GM23338 (cell line): ENCODE data around the gene KIAA0753. TPM values are rescaled to one million over a fixed set of nuclear protein-coding genes. Genes with fewer than 3 reads are reported as not detected.

Experiments
- ATAC-seq: fragments of 200-7000 bp; cut with Tn5 transposase; 3 replicates; pipeline ENCODE4 v1.9.1; 2020
- DNase-seq: peaks from one replicate; pipeline ENCODE4 v3.0.0-alpha.2; 2015; ENCODE audit warnings: low spot score
- H2AFZ ChIP-seq: fragments of 200-600 bp; sonication (generic); 2 replicates; pipeline ENCODE4 v1.8.0; 2016; ENCODE audit warnings: antibody characterized with exemption, mild to moderate bottlenecking, moderate library complexity
- H3F3A ChIP-seq: fragments of 200-600 bp; sonication (generic); replicated peaks from 2 replicates; pipeline ENCODE4 v1.8.0; 2017; ENCODE audit warnings: antibody characterized with exemption, mixed run types, low read depth
- H3K27ac ChIP-seq: fragments of 200-600 bp; sonication (generic); 2 replicates; pipeline ENCODE4 v1.6.1; 2016; ENCODE audit warnings: low read depth
- H3K27me3 ChIP-seq: fragments of 200-600 bp; sonication (generic); 2 replicates; pipeline ENCODE4 v1.8.0; 2016; ENCODE audit warnings: mild to moderate bottlenecking, mixed run types, moderate library complexity; ENCODE audit not compliant: insufficient read depth
- H3K36me3 ChIP-seq: fragments of 200-600 bp; sonication (generic); 2 replicates; pipeline ENCODE4 v1.8.0; 2016; ENCODE audit warnings: mild to moderate bottlenecking; ENCODE audit not compliant: insufficient read depth
- H3K4me1 ChIP-seq: fragments of 200-600 bp; sonication (generic); 2 replicates; pipeline ENCODE4 v1.8.0; 2016; ENCODE audit warnings: mild to moderate bottlenecking, moderate library complexity; ENCODE audit not compliant: insufficient read depth
- H3K4me2 ChIP-seq: fragments of 200-600 bp; sonication (generic); 2 replicates; pipeline ENCODE4 v1.7.1; 2017; ENCODE audit warnings: mixed run types
- H3K4me3 ChIP-seq: fragments of 200-600 bp; sonication (generic); 2 replicates; pipeline ENCODE4 v1.6.1; 2016; ENCODE audit warnings: mixed run types
- H3K79me2 ChIP-seq: fragments of 200-600 bp; sonication (generic); replicated peaks from 2 replicates; pipeline ENCODE4 v1.8.0; 2017; ENCODE audit warnings: mild to moderate bottlenecking; ENCODE audit not compliant: insufficient read depth
- H3K9me2 ChIP-seq: fragments of 200-600 bp; sonication (generic); 2 replicates; pipeline ENCODE4 v1.8.0; 2017; ENCODE audit not compliant: insufficient read depth
- H4K20me1 ChIP-seq: fragments of 200-600 bp; sonication (generic); replicated peaks from 2 replicates; pipeline ENCODE4 v1.8.0; 2017; ENCODE audit warnings: mild to moderate bottlenecking; ENCODE audit not compliant: insufficient read depth
- H3K27ac Mint-ChIP-seq: 2 replicates; pipeline ENCODE4 v1.8.0; 2020; ENCODE audit warnings: inconsistent platforms, mild to moderate bottlenecking, moderate library complexity, mixed read lengths
- H3K27me3 Mint-ChIP-seq: 3 replicates; pipeline ENCODE4 v1.8.0; 2022; ENCODE audit warnings: low read depth, mild to moderate bottlenecking, moderate library complexity, mixed read lengths, inconsistent platforms; ENCODE audit not compliant: insufficient read depth, poor library complexity
- H3K36me3 Mint-ChIP-seq: 3 replicates; pipeline ENCODE4 v1.8.0; 2021; ENCODE audit warnings: low read depth, mild to moderate bottlenecking, inconsistent platforms, moderate library complexity, mixed read lengths
- H3K4me1 Mint-ChIP-seq: 3 replicates; pipeline ENCODE4 v1.8.0; 2020; ENCODE audit warnings: mild to moderate bottlenecking, inconsistent platforms, mixed read lengths
- H3K4me3 Mint-ChIP-seq: 3 replicates; pipeline ENCODE4 v1.8.0; 2021; ENCODE audit warnings: moderate library complexity, mild to moderate bottlenecking, inconsistent platforms, mixed read lengths
- H3K9me3 Mint-ChIP-seq: 3 replicates; pipeline ENCODE4 v1.8.0; 2020; ENCODE audit warnings: moderate library complexity, mild to moderate bottlenecking, inconsistent platforms, mixed read lengths
- CREB1 ChIP-seq: fragments of 250-450 bp; sonication (Bioruptor Pico); IDR thresholded peaks from 2 replicates; pipeline ENCODE4 v1.5.0; 2020; ENCODE audit warnings: low read depth, mild to moderate bottlenecking, moderate library complexity
- EZH2 ChIP-seq: fragments of 200-600 bp; sonication (generic); IDR thresholded peaks from one replicate; pipeline ENCODE4 v1.8.0; 2017; ENCODE audit warnings: antibody characterized with exemption, mild to moderate bottlenecking, low read depth; ENCODE audit not compliant: unreplicated experiment
- JUNB ChIP-seq: IDR thresholded peaks from one replicate; pipeline ENCODE4 v1.6.1; 2016; ENCODE audit warnings: antibody characterized with exemption; ENCODE audit not compliant: unreplicated experiment
- NANOG ChIP-seq: IDR thresholded peaks from 2 replicates; pipeline ENCODE4 v1.6.1; 2016; ENCODE audit warnings: antibody characterized with exemption, borderline replicate concordance
- POLR2AphosphoS5 ChIP-seq: IDR thresholded peaks from 2 replicates; pipeline ENCODE4 v1.6.1; 2016; ENCODE audit warnings: antibody characterized with exemption, low read depth
- STAT1 ChIP-seq: IDR thresholded peaks from one replicate; pipeline ENCODE4 v1.6.1; 2016; ENCODE audit warnings: antibody characterized with exemption; ENCODE audit not compliant: unreplicated experiment
- ZNF114 ChIP-seq: fragments of 250-450 bp; sonication (Bioruptor Pico); IDR thresholded peaks from 2 replicates; pipeline ENCODE4 v1.5.0; 2020; ENCODE audit warnings: mild to moderate bottlenecking, moderate library complexity
- polyA plus RNA-seq: library from polyadenylated mRNA; unstranded; fragments of >200 nt; fragmentation: Nextera tagmentation; extraction: Ambion mirVana; gene quantifications from 2 replicates; pipeline ENCODE4 v1.2.1, GENCODE V29; 2016
- total RNA-seq: library from RNA; depleted of rRNA; stranded (reverse); fragments of >200 nt; shearing (Covaris generic); gene quantifications from 2 replicates; pipeline ENCODE4 v1.2.3, GENCODE V29; 2014
- TF ChIP-seq, protein P1 (sequence below): fragments of 250-450 bp; sonication (Bioruptor Pico); IDR thresholded peaks from 2 replicates; pipeline ENCODE4 v1.5.0; 2020; ENCODE audit warnings: mild to moderate bottlenecking, moderate library complexity
- TF ChIP-seq, protein P2 (sequence below), 2 experiments: fragments of 200-600 bp in 1 of 2; sonication (generic) in 1 of 2; conservative IDR thresholded peaks; 2 replicates each; pipeline versions ENCODE4 v1.5.1 to v1.6.1; 2016 to 2017; ENCODE audit warnings: antibody characterized with exemption in 2 of 2, low read depth in 2 of 2, mild to moderate bottlenecking in 2 of 2, moderate library complexity in 1 of 2

Gene KIAA0753
- total and polyA plus RNA-seq, 2 experiments from 2014 or later: 6.0 to 27.8 TPM

DNA sequence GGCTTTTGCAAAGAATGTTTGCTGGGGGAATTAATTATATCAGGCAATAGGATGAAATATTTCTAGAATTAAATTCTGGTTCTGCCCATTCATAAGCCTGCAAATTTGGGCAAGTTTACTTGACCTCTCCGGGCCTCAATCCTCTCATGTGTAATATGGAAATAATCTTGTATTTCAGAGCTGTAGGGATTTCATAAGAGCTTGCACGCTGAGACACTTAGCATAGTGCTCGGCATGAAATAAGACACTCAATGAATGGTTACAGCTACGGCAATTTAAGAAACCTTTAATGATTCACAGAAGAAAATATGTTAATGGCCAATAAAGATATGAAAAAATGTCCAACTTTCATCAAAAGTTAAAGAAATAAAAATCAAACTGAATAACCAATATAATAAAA lies 43.6 kb downstream of the KIAA0753 start:
- Mint-ChIP-seq H3K4me1 (peaks cover 4% of the 10 kb centered on the region; the same call in 2 of the 3 replicates), H3K9me3 (no peaks in the 10 kb centered on the region), H3K36me3 (peaks cover 51% of the 10 kb centered on the region), H3K4me3 (no peak overlapping the region), H3K27me3 (peaks cover 4% of the 10 kb centered on the region), H3K27ac (no peak overlapping the region)
- no peaks in the 10 kb centered on the region for H3K27me3 ChIP-seq
- H4K20me1 ChIP-seq: no peaks in the 10 kb centered on the region
- no peaks in the 10 kb centered on the region for H3F3A ChIP-seq
- H3K4me1 ChIP-seq: no peaks in the 10 kb centered on the region
- no peak overlapping the region for H3K27ac ChIP-seq
- ATAC-seq (no peak), DNase-seq (no peak)
- no peaks in the 10 kb centered on the region for H3K9me2 ChIP-seq
- H3K79me2 ChIP-seq: no peaks in the 10 kb centered on the region
- H3K36me3 ChIP-seq: peaks cover 28% of the 10 kb centered on the region
- H3K4me3 ChIP-seq: no peak overlapping the region
- TF ChIP-seq JUNB: no peak
- no peak for TF ChIP-seq CREB1 (CRISPR knock-in tag)
- TF ChIP-seq, protein P1, sequence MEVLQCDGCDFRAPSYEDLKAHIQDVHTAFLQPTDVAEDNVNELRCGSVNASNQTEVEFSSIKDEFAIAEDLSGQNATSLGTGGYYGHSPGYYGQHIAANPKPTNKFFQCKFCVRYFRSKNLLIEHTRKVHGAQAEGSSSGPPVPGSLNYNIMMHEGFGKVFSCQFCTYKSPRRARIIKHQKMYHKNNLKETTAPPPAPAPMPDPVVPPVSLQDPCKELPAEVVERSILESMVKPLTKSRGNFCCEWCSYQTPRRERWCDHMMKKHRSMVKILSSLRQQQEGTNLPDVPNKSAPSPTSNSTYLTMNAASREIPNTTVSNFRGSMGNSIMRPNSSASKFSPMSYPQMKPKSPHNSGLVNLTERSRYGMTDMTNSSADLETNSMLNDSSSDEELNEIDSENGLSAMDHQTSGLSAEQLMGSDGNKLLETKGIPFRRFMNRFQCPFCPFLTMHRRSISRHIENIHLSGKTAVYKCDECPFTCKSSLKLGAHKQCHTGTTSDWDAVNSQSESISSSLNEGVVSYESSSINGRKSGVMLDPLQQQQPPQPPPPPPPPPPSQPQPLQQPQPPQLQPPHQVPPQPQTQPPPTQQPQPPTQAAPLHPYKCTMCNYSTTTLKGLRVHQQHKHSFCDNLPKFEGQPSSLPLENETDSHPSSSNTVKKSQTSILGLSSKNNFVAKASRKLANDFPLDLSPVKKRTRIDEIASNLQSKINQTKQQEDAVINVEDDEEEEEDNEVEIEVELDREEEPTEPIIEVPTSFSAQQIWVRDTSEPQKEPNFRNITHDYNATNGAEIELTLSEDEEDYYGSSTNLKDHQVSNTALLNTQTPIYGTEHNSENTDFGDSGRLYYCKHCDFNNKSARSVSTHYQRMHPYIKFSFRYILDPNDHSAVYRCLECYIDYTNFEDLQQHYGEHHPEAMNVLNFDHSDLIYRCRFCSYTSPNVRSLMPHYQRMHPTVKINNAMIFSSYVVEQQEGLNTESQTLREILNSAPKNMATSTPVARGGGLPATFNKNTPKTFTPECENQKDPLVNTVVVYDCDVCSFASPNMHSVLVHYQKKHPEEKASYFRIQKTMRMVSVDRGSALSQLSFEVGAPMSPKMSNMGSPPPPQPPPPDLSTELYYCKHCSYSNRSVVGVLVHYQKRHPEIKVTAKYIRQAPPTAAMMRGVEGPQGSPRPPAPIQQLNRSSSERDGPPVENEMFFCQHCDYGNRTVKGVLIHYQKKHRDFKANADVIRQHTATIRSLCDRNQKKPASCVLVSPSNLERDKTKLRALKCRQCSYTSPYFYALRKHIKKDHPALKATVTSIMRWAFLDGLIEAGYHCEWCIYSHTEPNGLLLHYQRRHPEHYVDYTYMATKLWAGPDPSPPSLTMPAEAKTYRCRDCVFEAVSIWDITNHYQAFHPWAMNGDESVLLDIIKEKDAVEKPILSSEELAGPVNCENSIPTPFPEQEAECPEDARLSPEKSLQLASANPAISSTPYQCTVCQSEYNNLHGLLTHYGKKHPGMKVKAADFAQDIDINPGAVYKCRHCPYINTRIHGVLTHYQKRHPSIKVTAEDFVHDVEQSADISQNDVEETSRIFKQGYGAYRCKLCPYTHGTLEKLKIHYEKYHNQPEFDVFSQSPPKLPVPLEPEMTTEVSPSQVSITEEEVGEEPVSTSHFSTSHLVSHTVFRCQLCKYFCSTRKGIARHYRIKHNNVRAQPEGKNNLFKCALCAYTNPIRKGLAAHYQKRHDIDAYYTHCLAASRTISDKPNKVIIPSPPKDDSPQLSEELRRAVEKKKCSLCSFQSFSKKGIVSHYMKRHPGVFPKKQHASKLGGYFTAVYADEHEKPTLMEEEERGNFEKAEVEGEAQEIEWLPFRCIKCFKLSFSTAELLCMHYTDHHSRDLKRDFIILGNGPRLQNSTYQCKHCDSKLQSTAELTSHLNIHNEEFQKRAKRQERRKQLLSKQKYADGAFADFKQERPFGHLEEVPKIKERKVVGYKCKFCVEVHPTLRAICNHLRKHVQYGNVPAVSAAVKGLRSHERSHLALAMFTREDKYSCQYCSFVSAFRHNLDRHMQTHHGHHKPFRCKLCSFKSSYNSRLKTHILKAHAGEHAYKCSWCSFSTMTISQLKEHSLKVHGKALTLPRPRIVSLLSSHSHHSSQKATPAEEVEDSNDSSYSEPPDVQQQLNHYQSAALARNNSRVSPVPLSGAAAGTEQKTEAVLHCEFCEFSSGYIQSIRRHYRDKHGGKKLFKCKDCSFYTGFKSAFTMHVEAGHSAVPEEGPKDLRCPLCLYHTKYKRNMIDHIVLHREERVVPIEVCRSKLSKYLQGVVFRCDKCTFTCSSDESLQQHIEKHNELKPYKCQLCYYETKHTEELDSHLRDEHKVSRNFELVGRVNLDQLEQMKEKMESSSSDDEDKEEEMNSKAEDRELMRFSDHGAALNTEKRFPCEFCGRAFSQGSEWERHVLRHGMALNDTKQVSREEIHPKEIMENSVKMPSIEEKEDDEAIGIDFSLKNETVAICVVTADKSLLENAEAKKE (CRISPR knock-in tag): no peak
- TF ChIP-seq, protein P2, sequence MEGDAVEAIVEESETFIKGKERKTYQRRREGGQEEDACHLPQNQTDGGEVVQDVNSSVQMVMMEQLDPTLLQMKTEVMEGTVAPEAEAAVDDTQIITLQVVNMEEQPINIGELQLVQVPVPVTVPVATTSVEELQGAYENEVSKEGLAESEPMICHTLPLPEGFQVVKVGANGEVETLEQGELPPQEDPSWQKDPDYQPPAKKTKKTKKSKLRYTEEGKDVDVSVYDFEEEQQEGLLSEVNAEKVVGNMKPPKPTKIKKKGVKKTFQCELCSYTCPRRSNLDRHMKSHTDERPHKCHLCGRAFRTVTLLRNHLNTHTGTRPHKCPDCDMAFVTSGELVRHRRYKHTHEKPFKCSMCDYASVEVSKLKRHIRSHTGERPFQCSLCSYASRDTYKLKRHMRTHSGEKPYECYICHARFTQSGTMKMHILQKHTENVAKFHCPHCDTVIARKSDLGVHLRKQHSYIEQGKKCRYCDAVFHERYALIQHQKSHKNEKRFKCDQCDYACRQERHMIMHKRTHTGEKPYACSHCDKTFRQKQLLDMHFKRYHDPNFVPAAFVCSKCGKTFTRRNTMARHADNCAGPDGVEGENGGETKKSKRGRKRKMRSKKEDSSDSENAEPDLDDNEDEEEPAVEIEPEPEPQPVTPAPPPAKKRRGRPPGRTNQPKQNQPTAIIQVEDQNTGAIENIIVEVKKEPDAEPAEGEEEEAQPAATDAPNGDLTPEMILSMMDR (conservative IDR thresholded peaks at IDR 0.05; ENCODE audit: low read depth in 2 of 2): no peak
- TF ChIP-seq ZNF114 (CRISPR knock-in tag): no peak
- no peak for TF ChIP-seq NANOG
- TF ChIP-seq EZH2: no peak
- no peak for TF ChIP-seq POLR2AphosphoS5
- TF ChIP-seq STAT1: no peak
- no peak overlapping the region for H2AFZ ChIP-seq
- no peak overlapping the region for H3K4me2 ChIP-seq
